ENCODE data around the gene RINT1.

Gene RINT1

GRCh38 chr7:105600720-105601550, 68.9 kb downstream of the RINT1 start:
- no peak for DNase-seq

GRCh38 chr7:105602325-105603305, 70.6 kb downstream of the RINT1 start:
- no peak for DNase-seq

- DNase-seq = no peak
Observed at GRCh38 chr7:105610165-105610930, 78.3 kb downstream of the RINT1 start.

- DNase-seq = no peak
Observed at GRCh38 chr7:105611856-105612775, 80.1 kb downstream of the RINT1 start.

GRCh38 chr7:105612806-105613205, 80.8 kb downstream of the RINT1 start:
- DNase-seq = no peak

GRCh38 chr7:105613611-105614330, 81.8 kb downstream of the RINT1 start:
- no peak for DNase-seq

- DNase-seq = no peak
Observed at GRCh38 chr7:105614341-105614840, 82.4 kb downstream of the RINT1 start.

All from stimulated activated CD4-positive, alpha-beta T cell treated with anti-CD3 and anti-CD28 coated beads, Interleukin-15, amount 100 ng/mL, for 24 hours (primary cell).